ENCODE results near the gene ANKFY1. TPM values are rescaled to one million over a fixed set of nuclear protein-coding genes. Genes with fewer than 3 reads are reported as not detected.

ANKFY1 gene
- total RNA-seq, 2 experiments from 2014 or later, result 29.4 to 31.4 TPM

- peaks cover 6% of the 10 kb centered on the region for H3K36me3 Mint-ChIP-seq
- no peak overlapping the region for H3K27ac Mint-ChIP-seq
Observed at GRCh38 chr17:4119299-4119698, 144.5 kb downstream of the ANKFY1 start.

GRCh38 chr17:4118015-4118743, 145.6 kb downstream of the ANKFY1 start:
- no peaks in the 10 kb centered on the region for H3K4me1 Mint-ChIP-seq
- no peak for DNase-seq
- H3K4me3 Mint-ChIP-seq, result no peak overlapping the region
- no peak overlapping the region for H3K27ac Mint-ChIP-seq
- H3K36me3 Mint-ChIP-seq, result peaks cover 4% of the 10 kb centered on the region
- no peaks in the 10 kb centered on the region for H3K9me3 Mint-ChIP-seq
- H3K27me3 Mint-ChIP-seq, result no peaks in the 10 kb centered on the region

More at GRCh38 chr17:4119299-4119698, 144.5 kb downstream of the ANKFY1 start:
- no peaks in the 10 kb centered on the region for H3K27me3 Mint-ChIP-seq
- H3K4me1 Mint-ChIP-seq, result no peaks in the 10 kb centered on the region
- DNase-seq, result no peak
- H3K9me3 Mint-ChIP-seq, result no peaks in the 10 kb centered on the region
- no peak overlapping the region for H3K4me3 Mint-ChIP-seq

GRCh38 chr17:4116516-4116915, 147.3 kb downstream of the ANKFY1 start:
- Mint-ChIP-seq H3K4me3 (no peak overlapping the region), H3K27me3 (no peaks in the 10 kb centered on the region), H3K36me3 (peaks cover 6% of the 10 kb centered on the region), H3K9me3 (no peaks in the 10 kb centered on the region), H3K4me1 (no peaks in the 10 kb centered on the region), H3K27ac (no peak overlapping the region)
- DNase-seq, result no peak

Other genes with a start within 250 kb of the ANKFY1 start
- gene ZZEF1, start 120.9 kb downstream of the ANKFY1 start, total RNA-seq, result 10 to 100 TPM; 23.7 to 27.0 TPM
- 10 to 100 TPM; 11.0 to 11.6 TPM for gene CYB5D2, start 120.8 kb downstream of the ANKFY1 start, total RNA-seq
- 10 to 100 TPM; 58.8 to 63.9 TPM for gene UBE2G1, start 102.7 kb upstream of the ANKFY1 start, total RNA-seq
- gene SPNS3, start 170.0 kb upstream of the ANKFY1 start, total RNA-seq, result 10 to 100 TPM; 11.7 to 14.3 TPM
- gene SPNS2, start 234.9 kb upstream of the ANKFY1 start, total RNA-seq, result under 1 TPM; 0.20 to 0.43 TPM